ENCODE measurements around the gene CSPG5.

The CSPG5 gene

GRCh38 chr3:47604145-47604544, 25.5 kb upstream of the CSPG5 start:
- TF ChIP-seq POLR2A (IDR thresholded peaks at IDR 0.05; ENCODE audit: low read depth, low read length): no peak
- FAIRE-seq (no peak), DNase-seq (ENCODE audit: insufficient read length, low spot score) (no peak)

DNA sequence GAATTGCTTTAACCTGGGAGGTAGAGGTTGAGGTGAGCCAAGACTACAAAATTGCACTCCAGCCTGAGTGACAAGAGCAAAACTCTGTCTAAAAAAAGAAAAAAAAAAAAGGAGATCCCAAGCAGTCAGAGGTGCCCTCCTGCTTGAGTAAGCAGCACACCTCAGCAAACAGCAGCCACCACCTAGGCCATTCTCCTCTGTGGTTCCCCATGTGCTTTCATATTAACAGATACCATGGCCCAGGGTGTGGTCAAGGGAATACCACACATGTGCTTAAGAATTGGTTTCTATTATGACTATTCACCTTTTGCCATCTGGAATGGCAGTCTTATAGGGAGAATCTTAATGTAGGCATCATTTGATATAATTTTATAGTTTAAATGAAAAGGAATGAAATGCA, 24.7 kb upstream of the CSPG5 start:
- DNase-seq (ENCODE audit: insufficient read length, low spot score) (no peak), FAIRE-seq (no peak)
- no peak for TF ChIP-seq POLR2A (IDR thresholded peaks at IDR 0.05; ENCODE audit: low read depth, low read length)

- no peak for TF ChIP-seq POLR2A (IDR thresholded peaks at IDR 0.05; ENCODE audit: low read depth, low read length)
- FAIRE-seq (no peak), DNase-seq (ENCODE audit: insufficient read length, low spot score) (no peak)
Observed at GRCh38 chr3:47601281-47601680, 22.6 kb upstream of the CSPG5 start.

- DNase-seq (ENCODE audit: insufficient read length, low spot score): no peak
- no peak for FAIRE-seq
- TF ChIP-seq POLR2A (IDR thresholded peaks at IDR 0.05; ENCODE audit: low read depth, low read length): no peak
Observed at GRCh38 chr3:47594792-47595191, 16.1 kb upstream of the CSPG5 start.

GRCh38 chr3:47592066-47592795, 13.6 kb upstream of the CSPG5 start:
- no peak for FAIRE-seq
- no peak for TF ChIP-seq POLR2A (IDR thresholded peaks at IDR 0.05; ENCODE audit: low read depth, low read length)
- DNase-seq (ENCODE audit: insufficient read length, low spot score): no peak

DNA sequence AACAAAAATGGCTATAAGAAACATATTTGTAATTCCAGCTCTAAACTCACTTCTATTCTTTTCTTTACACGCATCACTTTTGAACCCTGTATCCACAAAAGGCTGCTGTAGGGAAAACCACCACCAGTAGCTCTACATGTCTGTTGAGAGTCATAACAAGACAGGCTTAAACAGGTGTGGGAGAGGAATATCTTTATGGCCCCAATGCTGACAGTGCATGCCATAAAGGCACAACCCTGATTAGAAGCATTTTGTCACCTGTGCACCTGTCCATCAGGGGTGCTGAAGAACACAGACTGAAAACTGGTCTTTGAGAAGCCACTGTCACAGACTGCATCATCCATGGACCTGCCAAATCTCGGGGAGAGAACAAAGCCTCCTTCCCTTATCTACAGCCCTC, 11.6 kb upstream of the CSPG5 start:
- TF ChIP-seq POLR2A (IDR thresholded peaks at IDR 0.05; ENCODE audit: low read depth, low read length): no peak
- FAIRE-seq (no peak), DNase-seq (ENCODE audit: insufficient read length, low spot score) (no peak)

- no peak for TF ChIP-seq POLR2A (IDR thresholded peaks at IDR 0.05; ENCODE audit: low read depth, low read length)
- no peak for FAIRE-seq
- DNase-seq (ENCODE audit: insufficient read length, low spot score): no peak
Observed at GRCh38 chr3:47588587-47588986, 9.9 kb upstream of the CSPG5 start.

DNA sequence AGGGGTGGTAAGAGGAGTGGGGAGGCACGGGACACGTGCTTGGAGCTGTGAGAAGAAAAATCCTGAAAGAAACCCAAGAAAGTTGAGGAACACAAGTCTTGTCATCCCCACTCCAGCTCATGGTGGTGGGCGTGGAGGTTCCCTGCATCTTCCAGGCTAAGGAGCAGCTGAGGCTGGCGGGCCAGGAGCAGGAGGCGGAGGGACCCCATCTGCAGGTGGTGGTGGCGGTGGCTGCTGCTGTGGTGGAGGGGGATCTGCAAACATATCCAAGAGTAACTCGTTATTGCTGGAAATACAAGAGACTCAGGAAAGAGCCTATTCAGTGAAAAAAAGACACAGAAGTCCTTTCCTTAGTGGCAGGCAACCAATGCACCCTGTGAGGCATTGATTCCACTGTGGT, 9.4 kb upstream of the CSPG5 start:
- TF ChIP-seq POLR2A (IDR thresholded peaks at IDR 0.05; ENCODE audit: low read depth, low read length): no peak
- FAIRE-seq (no peak), DNase-seq (ENCODE audit: insufficient read length, low spot score) (no peak)

DNA sequence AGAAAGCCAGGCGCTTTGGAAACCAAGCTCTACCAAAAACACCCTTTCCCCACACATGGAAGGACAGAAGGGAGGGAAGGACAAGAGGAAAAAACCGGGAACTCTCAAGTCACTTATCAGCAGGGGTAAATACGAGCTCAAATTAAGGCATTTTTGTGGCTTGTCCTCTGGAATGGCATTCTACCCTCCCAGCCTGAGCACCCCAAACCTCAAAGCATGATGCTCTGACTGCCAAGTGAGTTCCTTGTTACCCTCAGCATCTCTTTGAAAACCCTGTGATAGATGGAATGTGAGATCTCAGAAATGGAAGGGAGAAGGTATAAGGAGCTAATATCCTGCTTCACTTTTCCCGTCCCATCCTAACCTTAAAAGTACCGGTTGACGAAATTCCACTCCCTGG, 8.1 kb upstream of the CSPG5 start:
- FAIRE-seq: no peak
- no peak for TF ChIP-seq POLR2A (IDR thresholded peaks at IDR 0.05; ENCODE audit: low read depth, low read length)
- DNase-seq (ENCODE audit: insufficient read length, low spot score): no peak

GRCh38 chr3:47583320-47584075, 4.8 kb upstream of the CSPG5 start:
- no peak for FAIRE-seq
- DNase-seq (ENCODE audit: insufficient read length, low spot score): no peak
- no peak for TF ChIP-seq POLR2A (IDR thresholded peaks at IDR 0.05; ENCODE audit: low read depth, low read length)

- TF ChIP-seq POLR2A (IDR thresholded peaks at IDR 0.05; ENCODE audit: low read depth, low read length): no peak
- no peak for FAIRE-seq
- no peak for DNase-seq (ENCODE audit: insufficient read length, low spot score)
Observed at GRCh38 chr3:47581835-47582234, 3.2 kb upstream of the CSPG5 start.

DNA sequence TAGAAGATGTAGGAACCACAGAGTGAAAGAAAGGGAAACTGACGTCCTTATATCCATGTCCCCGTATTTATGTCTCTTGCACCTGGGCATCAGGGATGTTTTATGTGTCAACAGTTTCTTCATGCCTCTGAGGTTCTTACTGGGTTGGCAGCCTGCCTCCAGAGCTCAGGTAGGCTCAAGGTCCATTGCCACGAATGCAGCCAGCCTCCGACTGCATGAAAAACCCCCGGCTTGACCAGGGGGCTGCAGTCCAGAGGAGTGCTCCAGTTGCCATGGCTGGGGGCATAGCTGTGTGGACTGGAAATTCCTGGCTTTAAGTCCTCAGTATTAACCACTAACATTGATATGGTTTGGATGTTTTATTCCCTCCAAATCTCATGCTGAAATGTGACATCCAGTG, 2.8 kb upstream of the CSPG5 start:
- no peak for DNase-seq (ENCODE audit: insufficient read length, low spot score)
- FAIRE-seq: no peak
- no peak for TF ChIP-seq POLR2A (IDR thresholded peaks at IDR 0.05; ENCODE audit: low read depth, low read length)

DNA sequence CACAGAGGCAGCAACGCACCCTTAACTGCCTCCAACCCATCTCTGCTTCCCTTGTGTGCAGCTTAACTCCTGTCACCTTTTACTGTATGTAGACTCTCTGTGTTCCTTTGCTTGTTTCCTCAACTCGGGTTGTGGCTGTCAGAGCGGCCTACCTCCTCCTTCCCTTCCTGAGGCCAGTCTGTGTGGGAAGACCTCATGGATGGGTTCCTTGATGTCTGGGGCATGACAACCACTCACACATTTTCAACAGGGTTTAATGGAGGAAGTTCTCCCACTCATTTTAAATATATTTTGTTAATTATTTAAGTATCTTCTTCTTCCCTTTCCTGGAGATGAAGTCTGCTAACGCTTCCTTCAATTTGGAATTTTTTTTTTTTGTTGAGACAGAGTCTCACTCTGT, 1.8 kb upstream of the CSPG5 start:
- no peak for DNase-seq (ENCODE audit: insufficient read length, low spot score)
- TF ChIP-seq POLR2A (IDR thresholded peaks at IDR 0.05; ENCODE audit: low read depth, low read length): no peak
- no peak for FAIRE-seq

DNA sequence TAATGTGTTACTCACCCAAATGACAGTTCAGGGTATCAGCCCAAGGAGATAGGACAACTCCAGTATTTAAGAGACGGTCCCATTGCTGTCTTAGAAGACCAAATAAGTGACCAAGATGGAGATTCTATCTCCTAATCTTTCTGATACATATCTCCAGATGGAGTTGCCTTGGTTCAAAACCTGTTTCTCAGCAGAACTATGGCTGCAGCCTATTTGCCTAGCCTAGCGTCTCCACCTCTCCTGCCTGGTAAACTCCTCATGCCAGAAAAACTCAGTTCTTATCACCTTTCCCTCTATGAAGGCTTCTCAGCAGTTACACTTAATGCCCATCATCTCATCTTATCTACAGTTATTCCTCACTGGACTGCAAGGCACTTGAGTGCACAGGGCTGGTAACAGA, 1.2 kb upstream of the CSPG5 start:
- TF ChIP-seq POLR2A (IDR thresholded peaks at IDR 0.05; ENCODE audit: low read depth, low read length): no peak
- no peak for DNase-seq (ENCODE audit: insufficient read length, low spot score)
- no peak for FAIRE-seq

DNA sequence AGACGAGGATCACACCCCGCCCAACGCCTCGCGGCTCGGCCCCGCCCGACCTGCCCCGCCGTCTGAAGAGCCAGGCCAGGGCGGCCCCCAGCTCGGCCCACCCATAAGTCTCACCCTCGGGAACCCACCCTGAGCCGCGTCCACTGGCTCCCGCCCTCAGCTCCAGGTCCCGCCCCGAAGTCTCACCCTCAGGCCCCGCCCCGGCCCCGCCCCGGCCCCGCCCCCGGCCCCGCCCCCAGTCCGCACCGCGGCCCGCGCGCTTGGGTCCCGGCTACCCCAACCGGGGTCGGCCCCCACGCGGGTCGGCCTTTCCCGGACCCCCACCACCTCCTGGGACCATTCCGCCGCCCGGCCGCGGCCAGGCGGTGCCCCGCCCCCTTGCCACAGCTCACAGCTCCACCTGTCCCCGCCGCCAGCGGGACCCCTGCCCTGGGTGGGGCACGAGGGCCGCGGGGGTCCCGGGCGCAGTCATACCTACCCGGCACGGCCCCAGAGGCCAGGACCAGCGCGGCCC, 489 bp downstream of the CSPG5 start:
- DNase-seq (ENCODE audit: insufficient read length, low spot score) (peak; percentile 71), FAIRE-seq (no peak)
- TF ChIP-seq POLR2A (IDR thresholded peaks at IDR 0.05; ENCODE audit: low read depth, low read length): no peak

All from H54 (cell line).